Hepatocyte (in vitro differentiated cells): ENCODE results near the gene ZFC3H1. TPM values are rescaled to one million over a fixed set of nuclear protein-coding genes. Genes with fewer than 3 reads are reported as not detected.

Source experiments
- DNase-seq: peaks from one replicate; pipeline ENCODE4 v3.0.0-alpha.2; 2016; ENCODE audit warnings: low spot score
- H2AFZ ChIP-seq: fragments of 200-600 bp; sonication (generic); 2 replicates; pipeline ENCODE4 v1.6.0; 2016; ENCODE audit warnings: antibody characterized with exemption, mild to moderate bottlenecking
- H3K27ac ChIP-seq: fragments of 200-600 bp; sonication (generic); 2 replicates; pipeline ENCODE4 v1.5.1; 2016; ENCODE audit warnings: mild to moderate bottlenecking
- H3K27me3 ChIP-seq: fragments of 200-600 bp; sonication (generic); 2 replicates; pipeline ENCODE4 v1.6.1; 2016
- H3K36me3 ChIP-seq: fragments of 200-600 bp; sonication (generic); replicated peaks from 2 replicates; pipeline ENCODE4 v1.5.1; 2016; ENCODE audit warnings: low read depth; ENCODE audit not compliant: insufficient read depth
- H3K4me1 ChIP-seq: fragments of 200-600 bp; sonication (generic); 2 replicates; pipeline ENCODE4 v1.5.1; 2016; ENCODE audit warnings: mild to moderate bottlenecking, moderate library complexity; ENCODE audit not compliant: insufficient read depth
- H3K4me2 ChIP-seq: fragments of 200-600 bp; sonication (generic); 2 replicates; pipeline ENCODE4 v1.6.0; 2016
- H3K4me3 ChIP-seq: fragments of 200-600 bp; sonication (generic); 2 replicates; pipeline ENCODE4 v1.5.1; 2016; ENCODE audit warnings: mild to moderate bottlenecking
- H3K79me2 ChIP-seq: fragments of 200-600 bp; sonication (generic); 2 replicates; pipeline ENCODE4 v1.6.0; 2017; ENCODE audit warnings: mild to moderate bottlenecking
- H3K9me2 ChIP-seq: fragments of 200-600 bp; sonication (generic); replicated peaks from 2 replicates; pipeline ENCODE4 v1.6.0; 2017; ENCODE audit warnings: mild to moderate bottlenecking; ENCODE audit not compliant: insufficient read depth
- H3K9me3 ChIP-seq: fragments of 200-600 bp; sonication (generic); 2 replicates; pipeline ENCODE4 v1.5.1; 2016; ENCODE audit warnings: low read depth, mild to moderate bottlenecking
- H4K20me1 ChIP-seq: fragments of 200-600 bp; sonication (generic); 2 replicates; pipeline ENCODE4 v1.6.0; 2016; ENCODE audit warnings: mild to moderate bottlenecking; ENCODE audit not compliant: insufficient read depth, poor library complexity, severe bottlenecking
- CTCF ChIP-seq: fragments of 200-600 bp; sonication (generic); IDR thresholded peaks from 2 replicates; pipeline ENCODE4 v1.5.1; 2016; ENCODE audit warnings: antibody characterized with exemption, mild to moderate bottlenecking; ENCODE audit not compliant: poor library complexity
- EZH2 ChIP-seq: fragments of 200-600 bp; sonication (generic); IDR thresholded peaks from 2 replicates; pipeline ENCODE4 v1.6.1; 2016; ENCODE audit warnings: antibody characterized with exemption, mild to moderate bottlenecking, borderline replicate concordance
- EZH2phosphoT487 ChIP-seq: fragments of 200-600 bp; sonication (generic); IDR thresholded peaks from one replicate; pipeline ENCODE4 v1.6.1; 2018; ENCODE audit warnings: antibody characterized with exemption, mild to moderate bottlenecking, low read depth, moderate library complexity; ENCODE audit not compliant: unreplicated experiment, severe bottlenecking
- WGBS: methylation state at CpG from one replicate; pipeline ENCODE4 v1.1.6; 2016; ENCODE audit warnings: low lambda C conversion rate; ENCODE audit errors: missing lambda C conversion rate; 5-methylcytosine and 5-hydroxymethylcytosine counted together
- polyA plus RNA-seq: library from polyadenylated mRNA; unstranded; fragments of >200 nt; fragmentation: Nextera tagmentation; extraction: Ambion mirVana; gene quantifications from 2 replicates; pipeline ENCODE4 v1.2.1, GENCODE V29; 2016
- total RNA-seq: library from RNA; depleted of rRNA; stranded (reverse); fragments of >200 nt; gene quantifications from 2 replicates; pipeline ENCODE4 v1.2.3, GENCODE V29; 2014

The ZFC3H1 gene
- total and polyA plus RNA-seq, 2 experiments from 2014 or later = 28.0 to 48.6 TPM

- H3K9me2 ChIP-seq = no peaks in the 10 kb centered on the region
- TF ChIP-seq EZH2phosphoT487 (no peak), CTCF (no peak), EZH2 (no peak)
- H3K36me3 ChIP-seq = no peaks in the 10 kb centered on the region
- H4K20me1 ChIP-seq = no peaks in the 10 kb centered on the region
- WGBS = 83% methylated on average over 2 of the region's 2 CpGs
- no peak overlapping the region for H3K4me3 ChIP-seq
- DNase-seq = no peak
- no peaks in the 10 kb centered on the region for H3K4me1 ChIP-seq
- H3K27ac ChIP-seq = peak overlapping the region; percentile 41
- no peaks in the 10 kb centered on the region for H3K9me3 ChIP-seq
- H3K27me3 ChIP-seq = no peaks in the 10 kb centered on the region
- H2AFZ ChIP-seq = no peak overlapping the region
- H3K79me2 ChIP-seq = peaks cover 14% of the 10 kb centered on the region
- no peak overlapping the region for H3K4me2 ChIP-seq
Measured at GRCh38 chr12:71627438-71628002, 36.1 kb downstream of the ZFC3H1 start.

GRCh38 chr12:71626768-71627167, 36.9 kb downstream of the ZFC3H1 start:
- H4K20me1 ChIP-seq = no peaks in the 10 kb centered on the region
- H3K27me3 ChIP-seq = no peaks in the 10 kb centered on the region
- H3K4me3 ChIP-seq = no peak overlapping the region
- no peak for TF ChIP-seq EZH2
- TF ChIP-seq CTCF = no peak
- no peak for TF ChIP-seq EZH2phosphoT487
- no peaks in the 10 kb centered on the region for H3K36me3 ChIP-seq
- no peak for DNase-seq
- 67% methylated on average over 3 of the region's 3 CpGs for WGBS
- H3K79me2 ChIP-seq = peaks cover 17% of the 10 kb centered on the region
- H2AFZ ChIP-seq = no peak overlapping the region
- H3K27ac ChIP-seq = no peak overlapping the region
- no peaks in the 10 kb centered on the region for H3K4me1 ChIP-seq
- no peak overlapping the region for H3K4me2 ChIP-seq
- H3K9me2 ChIP-seq = no peaks in the 10 kb centered on the region
- H3K9me3 ChIP-seq = no peaks in the 10 kb centered on the region

- 97% methylated on average over 5 of the region's 5 CpGs for whole genome bisulfite sequencing
- Histone ChIP-seq H3K9me3 (no peaks in the 10 kb centered on the region), H3K4me2 (no peak overlapping the region), H3K27me3 (no peaks in the 10 kb centered on the region), H3K36me3 (no peaks in the 10 kb centered on the region), H3K27ac (no peak overlapping the region), H3K4me1 (no peaks in the 10 kb centered on the region), H3K79me2 (peaks cover 19% of the 10 kb centered on the region), H4K20me1 (no peaks in the 10 kb centered on the region), H2AFZ (no peak overlapping the region), H3K9me2 (no peaks in the 10 kb centered on the region), H3K4me3 (no peak overlapping the region)
- TF ChIP-seq CTCF (no peak), EZH2phosphoT487 (no peak), EZH2 (no peak)
- no peak for DNase-seq
Measured at GRCh38 chr12:71626098-71626497, 37.5 kb downstream of the ZFC3H1 start.

GRCh38 chr12:71625476-71625875, 38.2 kb downstream of the ZFC3H1 start:
- Histone ChIP-seq H3K4me1 (no peaks in the 10 kb centered on the region), H3K4me3 (no peak overlapping the region), H3K9me3 (no peaks in the 10 kb centered on the region), H3K9me2 (no peaks in the 10 kb centered on the region), H3K27me3 (no peaks in the 10 kb centered on the region), H2AFZ (no peak overlapping the region), H3K79me2 (peaks cover 16% of the 10 kb centered on the region), H4K20me1 (no peaks in the 10 kb centered on the region), H3K4me2 (no peak overlapping the region), H3K27ac (no peak overlapping the region), H3K36me3 (no peaks in the 10 kb centered on the region)
- TF ChIP-seq CTCF (no peak), EZH2phosphoT487 (no peak), EZH2 (no peak)
- WGBS = 97% methylated on average over 2 of the region's 2 CpGs
- DNase-seq = no peak
